ENCODE data around the gene ZGPAT. TPM values are rescaled to one million over a fixed set of nuclear protein-coding genes. Genes with fewer than 3 reads are reported as not detected.

Gene ZGPAT
- total RNA-seq, 4 donors from 2014 or later: 13.9 to 20.0 (median 16.6) TPM

GRCh38 chr20:63741354-63741675 lies 33.5 kb downstream of the ZGPAT start:
- TF ChIP-seq CTCF (IDR thresholded peaks at IDR 0.05; ENCODE audit: low read depth): no peak

GRCh38 chr20:63741676-63742380 lies 34.0 kb downstream of the ZGPAT start:
- TF ChIP-seq CTCF (IDR thresholded peaks at IDR 0.05; ENCODE audit: low read depth): no peak

- TF ChIP-seq CTCF (IDR thresholded peaks at IDR 0.05; ENCODE audit: low read depth): no peak
These were observed 34.7 kb downstream of the ZGPAT start for GRCh38 chr20:63742381-63743024.

- TF ChIP-seq CTCF (IDR thresholded peaks at IDR 0.05; ENCODE audit: low read depth): no peak
These were observed 35.6 kb downstream of the ZGPAT start for GRCh38 chr20:63743210-63743970.

GRCh38 chr20:63744158-63744557 lies 36.3 kb downstream of the ZGPAT start:
- no peak for TF ChIP-seq CTCF (IDR thresholded peaks at IDR 0.05; ENCODE audit: low read depth)

- TF ChIP-seq CTCF (IDR thresholded peaks at IDR 0.05; ENCODE audit: low read depth): no peak
These were observed 37.0 kb downstream of the ZGPAT start for GRCh38 chr20:63744574-63745423.
